PC-3 (cell line): Measurements from ENCODE around the gene RAD9A. TPM values are rescaled to one million over a fixed set of nuclear protein-coding genes. Genes with fewer than 3 reads are reported as not detected.

Source experiments
- ATAC-seq: fragments of 200-7000 bp; cut with Tn5 transposase; 2 replicates; pipeline ENCODE4 v1.9.1; 2020; ENCODE audit warnings: mild to moderate bottlenecking, moderate library complexity
- BruUV-seq: library from RNA; stranded (reverse); fragments of 400-500 nt; replicated peaks from 2 replicates; lab custom pipeline; 2021; lab: Mats Ljungman, UMichigan
- CTCF ChIA-PET: fragments of 300-600 bp; sonication (Branson Sonifier 250); formaldehyde crosslinking; loops from one replicate; lab custom pipeline; 2022; ENCODE audit warnings: antibody characterized with exemption; lab: Charles Lee
- POLR2A ChIA-PET: fragments of 300-600 bp; sonication (Branson Sonifier 250); formaldehyde crosslinking; loops from one replicate; lab custom pipeline; 2022; ENCODE audit warnings: antibody characterized with exemption; ENCODE audit not compliant: unreplicated experiment; lab: Charles Lee
- DNase-seq: peaks from one replicate; pipeline ENCODE4 v3.0.0-alpha.2; 2015
- H2AFZ ChIP-seq: fragments of 300-600 bp; sonication (generic); 2 replicates; pipeline ENCODE4 v1.6.0; 2016; ENCODE audit warnings: antibody characterized with exemption, low read length
- H3F3A ChIP-seq: fragments of 300-600 bp; sonication (generic); one replicate; pipeline ENCODE4 v1.6.0; 2017; ENCODE audit warnings: antibody characterized with exemption, low read length, control low read depth, mild to moderate bottlenecking; ENCODE audit not compliant: unreplicated experiment
- H3K27ac ChIP-seq: fragments of 300-600 bp; sonication (generic); 2 replicates; pipeline ENCODE4 v1.5.1; 2016; ENCODE audit warnings: mild to moderate bottlenecking, low read length
- H3K27me3 ChIP-seq: fragments of 300-600 bp; sonication (generic); 2 replicates; pipeline ENCODE4 v1.6.1; 2016; ENCODE audit warnings: low read length, mixed read lengths
- H3K36me3 ChIP-seq: fragments of 300-600 bp; sonication (generic); 2 replicates; pipeline ENCODE4 v1.6.1; 2016; ENCODE audit warnings: low read depth, mixed run types, low read length, mixed read lengths
- H3K4me1 ChIP-seq: fragments of 300-600 bp; sonication (generic); 2 replicates; pipeline ENCODE4 v1.5.1; 2016; ENCODE audit warnings: low read length; ENCODE audit not compliant: insufficient read depth
- H3K4me2 ChIP-seq: fragments of 300-600 bp; sonication (generic); 2 replicates; pipeline ENCODE4 v1.6.0; 2016; ENCODE audit warnings: low read length
- H3K4me3 ChIP-seq: fragments of 300-600 bp; sonication (generic); 2 replicates; pipeline ENCODE4 v1.5.1; 2016; ENCODE audit warnings: mild to moderate bottlenecking, low read length, mixed read lengths
- H3K79me2 ChIP-seq: fragments of 300-600 bp; sonication (generic); 2 replicates; pipeline ENCODE4 v1.6.1; 2017; ENCODE audit warnings: low read length, mixed read lengths
- H3K9ac ChIP-seq: fragments of 300-600 bp; sonication (generic); 2 replicates; pipeline ENCODE4 v1.6.0; 2016; ENCODE audit warnings: mild to moderate bottlenecking, low read length
- H3K9me2 ChIP-seq: fragments of 300-600 bp; sonication (generic); replicated peaks from 2 replicates; pipeline ENCODE4 v1.6.1; 2016; ENCODE audit warnings: mixed run types, low read length, mixed read lengths
- H3K9me3 ChIP-seq: fragments of 300-600 bp; sonication (generic); 2 replicates; pipeline ENCODE4 v1.6.1; 2016; ENCODE audit warnings: low read length, mixed read lengths
- H4K20me1 ChIP-seq: fragments of 300-600 bp; sonication (generic); 2 replicates; pipeline ENCODE4 v1.6.1; 2016; ENCODE audit warnings: low read length, mixed read lengths
- CTCF ChIP-seq: fragments of 300-600 bp; sonication (generic); conservative IDR thresholded peaks from 2 replicates; pipeline ENCODE4 v1.5.1; 2017; ENCODE audit warnings: antibody characterized with exemption, low read depth, mild to moderate bottlenecking, low read length
- EZH2 ChIP-seq: fragments of 300-600 bp; sonication (generic); IDR thresholded peaks from one replicate; pipeline ENCODE4 v1.6.1; 2017; ENCODE audit warnings: antibody characterized with exemption, mild to moderate bottlenecking, low read length; ENCODE audit not compliant: unreplicated experiment
- EZH2phosphoT487 ChIP-seq: fragments of 300-600 bp; sonication (generic); IDR thresholded peaks from 2 replicates; pipeline ENCODE4 v1.6.1; 2018; ENCODE audit warnings: mild to moderate bottlenecking, antibody characterized with exemption, low read length, borderline replicate concordance
- intact Hi-C: fragments of 100-400 bp; cut with micrococcal nuclease; formaldehyde crosslinking; loops from 2 replicates; pipeline ENCODE4 v1.9.0; 2023
- total RNA-seq: library from RNA; depleted of rRNA; stranded (reverse); fragments of >200 nt; gene quantifications from 2 replicates; pipeline ENCODE4 v1.2.3, GENCODE V29; 2014

RAD9A gene
- total RNA-seq, 1 experiment from 2014 or later: 45.5 TPM

GRCh38 chr11:67404515-67405195 lies 12.9 kb downstream of the RAD9A start:
- peaks cover 11% of the 10 kb centered on the region for H3K4me1 ChIP-seq
- no peaks in the 10 kb centered on the region for H3K9me2 ChIP-seq
- TF ChIP-seq EZH2 (no peak), EZH2phosphoT487 (no peak), CTCF (no peak)
- no TSS peak for BruUV-seq
- H2AFZ ChIP-seq: no peak overlapping the region
- no peaks in the 10 kb centered on the region for H3K27me3 ChIP-seq
- intact Hi-C loops: no loop called here
- ChIA-PET CTCF (no interaction called here), POLR2A (no interaction called here)
- peaks cover 13% of the 10 kb centered on the region; the same call in 1 of the 2 replicates for H4K20me1 ChIP-seq
- H3K9me3 ChIP-seq: no peaks in the 10 kb centered on the region
- peaks cover 19% of the 10 kb centered on the region for H3K79me2 ChIP-seq
- no peak overlapping the region for H3K27ac ChIP-seq
- no peak overlapping the region for H3K4me2 ChIP-seq
- H3K9ac ChIP-seq: no peak overlapping the region
- ATAC-seq (no peak), DNase-seq (no peak)
- H3K4me3 ChIP-seq: no peak overlapping the region
- H3F3A ChIP-seq: no peaks in the 10 kb centered on the region
- H3K36me3 ChIP-seq: peaks cover under 1% of the 10 kb centered on the region; the same call in 1 of the 2 replicates

DNA sequence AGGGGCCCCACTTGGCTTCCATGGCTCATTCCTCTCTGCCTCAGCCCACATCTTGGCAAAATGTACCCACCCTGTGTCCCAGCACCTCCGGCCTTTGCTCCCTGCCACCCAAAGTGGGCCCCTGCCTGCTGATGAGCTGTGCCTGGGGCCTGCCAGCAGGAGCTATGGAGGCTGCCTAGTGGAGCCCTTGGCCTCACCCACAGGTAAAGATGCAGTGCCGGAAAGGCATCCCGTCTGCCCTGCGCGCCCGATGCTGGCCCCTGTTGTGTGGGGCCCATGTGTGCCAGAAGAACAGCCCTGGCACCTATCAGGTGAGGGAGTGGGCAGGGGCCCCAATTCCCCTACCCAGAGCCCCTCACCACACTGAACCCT lies 13.4 kb downstream of the RAD9A start:
- H3K4me1 ChIP-seq: peaks cover 9% of the 10 kb centered on the region
- H3K27ac ChIP-seq: no peak overlapping the region
- no peak overlapping the region for H3K9ac ChIP-seq
- H3K27me3 ChIP-seq: no peaks in the 10 kb centered on the region
- ChIA-PET POLR2A (interaction anchor here (0.5 kb wide), 1 partner anchor 29 kb away, joined by 3 read pairs; no protein-coding TSS in a partner anchor), CTCF (no interaction called here)
- no peaks in the 10 kb centered on the region for H3K9me3 ChIP-seq
- TF ChIP-seq EZH2: no peak
- no peak for TF ChIP-seq CTCF
- no peak for TF ChIP-seq EZH2phosphoT487
- no peak overlapping the region for H3K4me2 ChIP-seq
- DNase-seq: no peak
- intact Hi-C loops: no loop called here
- H3K4me3 ChIP-seq: no peak overlapping the region
- no TSS peak for BruUV-seq
- ATAC-seq: no peak
- H3F3A ChIP-seq: no peaks in the 10 kb centered on the region
- no peaks in the 10 kb centered on the region for H3K36me3 ChIP-seq
- H3K79me2 ChIP-seq: peaks cover 14% of the 10 kb centered on the region
- peaks cover 11% of the 10 kb centered on the region; the same call in 1 of the 2 replicates for H4K20me1 ChIP-seq
- H3K9me2 ChIP-seq: no peaks in the 10 kb centered on the region
- no peak overlapping the region for H2AFZ ChIP-seq

GRCh38 chr11:67405688-67406339 lies 14.0 kb downstream of the RAD9A start:
- Histone ChIP-seq H3K9me3 (no peaks in the 10 kb centered on the region), H3F3A (no peaks in the 10 kb centered on the region), H4K20me1 (peaks cover 5% of the 10 kb centered on the region; the same call in 1 of the 2 replicates), H3K4me2 (no peak overlapping the region), H3K27me3 (no peaks in the 10 kb centered on the region), H3K36me3 (no peaks in the 10 kb centered on the region), H3K9ac (no peak overlapping the region), H3K79me2 (peaks cover 7% of the 10 kb centered on the region), H3K4me3 (no peak overlapping the region), H3K4me1 (peaks cover 4% of the 10 kb centered on the region), H3K27ac (no peak overlapping the region), H2AFZ (no peak overlapping the region), H3K9me2 (no peaks in the 10 kb centered on the region)
- no TSS peak for BruUV-seq
- intact Hi-C loops: no loop called here
- CTCF ChIA-PET: no interaction called here
- no peak for DNase-seq
- ATAC-seq: no peak
- TF ChIP-seq CTCF (no peak), EZH2 (no peak), EZH2phosphoT487 (no peak)
- POLR2A ChIA-PET: interaction anchor here (0.5 kb wide), 1 partner anchor 29 kb away, joined by 3 read pairs; no protein-coding TSS in a partner anchor
